ENCODE results near the gene PRRT1. TPM values are rescaled to one million over a fixed set of nuclear protein-coding genes. Genes with fewer than 3 reads are reported as not detected.

Gene PRRT1
- total RNA-seq, 1 experiment from 2014 or later: not detected

DNA sequence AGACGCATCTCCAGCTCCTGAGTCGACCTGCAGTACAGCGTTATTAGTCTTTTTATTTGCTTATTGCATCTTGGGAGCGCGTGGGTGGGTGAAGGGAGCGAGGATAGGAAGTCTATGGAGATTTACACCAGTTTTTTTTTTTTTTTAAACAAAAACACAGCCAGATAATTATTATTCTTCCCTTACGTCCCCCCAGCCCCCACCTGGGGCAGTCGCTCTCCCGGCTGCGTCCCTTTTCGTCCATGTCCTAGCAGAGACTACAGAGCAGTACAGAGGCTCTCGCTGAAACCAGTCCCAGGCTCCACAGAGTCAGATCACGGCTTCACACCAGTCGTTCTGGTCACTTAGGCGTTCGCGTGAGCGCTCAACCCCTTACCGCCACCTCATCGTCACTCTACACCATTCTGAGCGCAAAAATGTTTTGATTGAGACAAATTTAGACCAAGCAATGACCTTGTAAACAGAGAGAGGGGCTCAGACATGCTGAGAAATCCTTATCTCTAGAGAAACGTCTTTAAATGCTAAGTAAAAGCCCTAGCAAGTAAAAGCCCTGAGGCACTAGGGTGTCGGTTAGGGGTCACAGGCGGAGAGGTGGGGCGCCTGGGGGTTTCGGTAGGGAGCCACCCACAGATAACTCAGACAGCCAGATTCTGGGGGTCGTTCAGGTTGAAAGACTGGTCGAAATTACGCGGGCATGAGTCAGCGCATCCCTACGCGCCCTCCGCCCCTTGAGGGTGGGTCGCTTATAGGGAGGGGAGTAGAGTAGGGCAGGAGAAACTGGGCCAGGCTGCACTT is 1.2 kb upstream of the PRRT1 start:
- H3K79me2 ChIP-seq (ENCODE audit: low read length): peaks cover 29% of the 10 kb centered on the region
- no peaks in the 10 kb centered on the region for H3K9me2 ChIP-seq (replicated peaks; ENCODE audit: low read length)
- H3K4me3 ChIP-seq (ENCODE audit: low read length): peak overlapping the region; percentile 96
- no TSS peak for BruUV-seq (replicated peaks)
- no peaks in the 10 kb centered on the region for H3K27me3 ChIP-seq (ENCODE audit: low read length)
- ChIA-PET POLR2A (ENCODE audit: unreplicated experiment) (no interaction called here), CTCF (no interaction called here)
- H3K9me3 ChIP-seq (ENCODE audit: low read length): no peaks in the 10 kb centered on the region
- H3K4me1 ChIP-seq (ENCODE audit: insufficient read depth, low read length): peaks cover 12% of the 10 kb centered on the region
- peak overlapping the region; percentile 95 for H3K4me2 ChIP-seq (ENCODE audit: low read length)
- ATAC-seq (peak; percentile 16; the same call in 1 of the 2 replicates), DNase-seq (peak; percentile 36)
- H4K20me1 ChIP-seq (ENCODE audit: low read length): no peaks in the 10 kb centered on the region
- intact Hi-C loops (cut with micrococcal nuclease): no loop called here
- H2AFZ ChIP-seq (ENCODE audit: low read length): peak overlapping the region; percentile 90; the same call in 1 of the 2 replicates
- no peak for TF ChIP-seq EZH2 (IDR thresholded peaks at IDR 0.05; ENCODE audit: low read length, unreplicated experiment)
- peaks cover 6% of the 10 kb centered on the region; the same call in 1 of the 2 replicates for H3K36me3 ChIP-seq (ENCODE audit: low read depth, low read length)
- H3K9ac ChIP-seq (ENCODE audit: low read length): peak overlapping the region; percentile 94
- peak overlapping the region; percentile 85 for H3K27ac ChIP-seq (ENCODE audit: low read length)
- no peaks in the 10 kb centered on the region for H3F3A ChIP-seq (ENCODE audit: low read length, unreplicated experiment)

DNA sequence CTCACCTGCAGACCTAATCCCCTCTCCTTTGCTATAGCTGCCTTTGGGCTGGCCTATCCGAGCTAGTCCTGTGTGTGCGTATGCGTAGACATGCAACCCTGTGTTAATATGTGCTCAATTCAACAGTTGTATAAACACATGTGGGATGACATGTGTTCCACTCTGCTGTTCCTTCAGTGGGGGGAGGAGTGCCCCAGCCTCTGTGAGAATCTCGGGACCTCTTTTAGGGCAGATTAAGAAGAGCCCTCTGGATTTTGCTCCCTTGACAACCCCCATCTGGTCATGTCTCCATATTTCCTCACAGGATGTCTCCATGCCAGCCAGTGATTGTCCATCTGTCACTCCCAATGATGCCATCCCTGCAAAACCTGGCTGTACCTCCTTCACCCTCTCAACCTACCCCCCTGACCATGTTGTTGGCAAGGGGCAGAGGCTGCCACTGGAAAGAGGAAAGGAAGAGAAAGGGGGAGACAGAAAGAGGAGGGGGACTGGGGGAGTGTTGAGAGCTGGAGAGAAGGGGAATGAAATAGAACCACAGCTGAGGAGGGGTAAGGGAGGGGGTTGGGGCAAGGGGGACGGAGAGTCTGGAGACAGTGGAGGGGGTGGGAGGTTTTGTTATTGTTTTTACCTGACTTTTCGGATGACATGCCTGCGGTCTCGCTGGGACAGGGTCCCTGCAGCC is 417 bp downstream of the PRRT1 start:
- Histone ChIP-seq H3K4me3 (ENCODE audit: low read length) (no peak overlapping the region), H4K20me1 (ENCODE audit: low read length) (no peaks in the 10 kb centered on the region), H3K9me3 (ENCODE audit: low read length) (no peaks in the 10 kb centered on the region), H3K27ac (ENCODE audit: low read length) (no peak overlapping the region), H2AFZ (ENCODE audit: low read length) (no peak overlapping the region), H3K36me3 (ENCODE audit: low read depth, low read length) (no peaks in the 10 kb centered on the region), H3F3A (ENCODE audit: low read length, unreplicated experiment) (no peaks in the 10 kb centered on the region), H3K4me1 (ENCODE audit: insufficient read depth, low read length) (peaks cover 12% of the 10 kb centered on the region), H3K27me3 (ENCODE audit: low read length) (no peaks in the 10 kb centered on the region), H3K4me2 (ENCODE audit: low read length) (no peak overlapping the region), H3K79me2 (ENCODE audit: low read length) (peaks cover 23% of the 10 kb centered on the region), H3K9ac (ENCODE audit: low read length) (no peak overlapping the region), H3K9me2 (replicated peaks; ENCODE audit: low read length) (no peaks in the 10 kb centered on the region)
- DNase-seq: no peak
- intact Hi-C loops (cut with micrococcal nuclease): no loop called here
- BruUV-seq (replicated peaks): no TSS peak
- no peak for ATAC-seq
- CTCF ChIA-PET: no interaction called here
- TF ChIP-seq EZH2 (IDR thresholded peaks at IDR 0.05; ENCODE audit: low read length, unreplicated experiment) (no peak), EZH2phosphoT487 (IDR thresholded peaks at IDR 0.05; ENCODE audit: borderline replicate concordance, low read length) (no peak)
- TF ChIP-seq, protein P1, sequence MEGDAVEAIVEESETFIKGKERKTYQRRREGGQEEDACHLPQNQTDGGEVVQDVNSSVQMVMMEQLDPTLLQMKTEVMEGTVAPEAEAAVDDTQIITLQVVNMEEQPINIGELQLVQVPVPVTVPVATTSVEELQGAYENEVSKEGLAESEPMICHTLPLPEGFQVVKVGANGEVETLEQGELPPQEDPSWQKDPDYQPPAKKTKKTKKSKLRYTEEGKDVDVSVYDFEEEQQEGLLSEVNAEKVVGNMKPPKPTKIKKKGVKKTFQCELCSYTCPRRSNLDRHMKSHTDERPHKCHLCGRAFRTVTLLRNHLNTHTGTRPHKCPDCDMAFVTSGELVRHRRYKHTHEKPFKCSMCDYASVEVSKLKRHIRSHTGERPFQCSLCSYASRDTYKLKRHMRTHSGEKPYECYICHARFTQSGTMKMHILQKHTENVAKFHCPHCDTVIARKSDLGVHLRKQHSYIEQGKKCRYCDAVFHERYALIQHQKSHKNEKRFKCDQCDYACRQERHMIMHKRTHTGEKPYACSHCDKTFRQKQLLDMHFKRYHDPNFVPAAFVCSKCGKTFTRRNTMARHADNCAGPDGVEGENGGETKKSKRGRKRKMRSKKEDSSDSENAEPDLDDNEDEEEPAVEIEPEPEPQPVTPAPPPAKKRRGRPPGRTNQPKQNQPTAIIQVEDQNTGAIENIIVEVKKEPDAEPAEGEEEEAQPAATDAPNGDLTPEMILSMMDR (conservative IDR thresholded peaks at IDR 0.05; ENCODE audit: low read depth, low read length): no peak
- POLR2A ChIA-PET (ENCODE audit: unreplicated experiment): interaction anchor here (0.7 kb wide), 1 partner anchor 22 kb away, joined by 3 read pairs; no protein-coding TSS in a partner anchor

DNA sequence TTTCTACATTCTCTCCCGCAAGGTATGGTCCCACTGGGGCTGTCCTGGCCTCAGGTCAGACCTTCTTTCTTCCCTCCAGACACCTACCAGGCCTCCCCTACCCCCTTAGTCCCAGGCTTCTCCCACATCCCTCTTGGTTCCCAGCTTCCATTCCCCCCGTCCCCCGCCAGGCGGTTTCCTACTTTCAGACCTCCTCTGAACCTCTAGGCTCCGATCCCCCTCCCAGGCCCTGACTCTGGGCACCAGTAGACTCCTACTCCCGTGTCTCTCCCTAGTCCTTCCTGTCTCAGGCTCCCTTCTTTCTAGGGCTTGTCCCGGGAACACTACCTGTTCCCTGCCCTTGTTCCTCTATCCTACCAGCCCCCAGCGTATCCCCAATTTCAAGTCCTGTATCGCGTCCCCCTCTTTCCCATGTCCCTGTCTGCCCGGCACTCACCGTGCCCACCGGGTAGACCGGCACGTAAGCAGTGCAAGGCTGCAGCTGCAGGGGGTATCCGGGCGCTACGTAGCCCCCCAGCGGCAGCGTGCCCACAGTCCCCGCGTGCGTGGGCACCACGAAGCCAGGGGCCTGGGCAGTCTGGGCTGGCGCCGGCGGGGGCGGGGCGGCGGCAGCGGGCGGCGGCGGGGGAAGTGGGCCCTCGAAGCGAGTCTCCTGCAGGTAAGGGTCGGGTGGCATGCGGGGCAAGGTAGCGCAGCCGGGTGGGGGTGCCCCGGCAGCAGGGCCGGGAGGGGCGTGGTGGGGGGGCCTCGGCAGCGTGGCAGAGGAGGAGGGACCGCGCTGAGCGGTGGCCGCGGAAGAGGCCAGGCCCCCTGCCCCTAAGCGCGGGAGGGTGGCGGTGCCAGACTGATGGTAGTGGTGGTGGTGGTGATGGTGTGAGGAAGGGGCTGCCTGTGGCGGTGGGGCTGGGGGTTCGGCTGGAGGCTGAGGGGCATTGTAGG is 1.5 kb downstream of the PRRT1 start:
- no peaks in the 10 kb centered on the region for H3F3A ChIP-seq (ENCODE audit: low read length, unreplicated experiment)
- no peaks in the 10 kb centered on the region for H3K9me3 ChIP-seq (ENCODE audit: low read length)
- ATAC-seq (no peak), DNase-seq (no peak)
- H3K27me3 ChIP-seq (ENCODE audit: low read length): no peaks in the 10 kb centered on the region
- H3K79me2 ChIP-seq (ENCODE audit: low read length): peaks cover 13% of the 10 kb centered on the region
- ChIA-PET POLR2A (ENCODE audit: unreplicated experiment) (no interaction called here), CTCF (no interaction called here)
- no peak overlapping the region for H3K4me2 ChIP-seq (ENCODE audit: low read length)
- no peaks in the 10 kb centered on the region for H3K9me2 ChIP-seq (replicated peaks; ENCODE audit: low read length)
- BruUV-seq (replicated peaks): no TSS peak
- intact Hi-C loops (cut with micrococcal nuclease): no loop called here
- H3K4me1 ChIP-seq (ENCODE audit: insufficient read depth, low read length): peaks cover 10% of the 10 kb centered on the region
- H3K36me3 ChIP-seq (ENCODE audit: low read depth, low read length): no peaks in the 10 kb centered on the region
- no peak overlapping the region for H3K9ac ChIP-seq (ENCODE audit: low read length)
- no peak overlapping the region for H3K4me3 ChIP-seq (ENCODE audit: low read length)
- TF ChIP-seq EZH2 (IDR thresholded peaks at IDR 0.05; ENCODE audit: low read length, unreplicated experiment) (no peak), EZH2phosphoT487 (IDR thresholded peaks at IDR 0.05; ENCODE audit: borderline replicate concordance, low read length) (no peak)
- TF ChIP-seq, protein P1 (conservative IDR thresholded peaks at IDR 0.05; ENCODE audit: low read depth, low read length): no peak
- H3K27ac ChIP-seq (ENCODE audit: low read length): no peak overlapping the region
- H2AFZ ChIP-seq (ENCODE audit: low read length): no peak overlapping the region
- no peaks in the 10 kb centered on the region for H4K20me1 ChIP-seq (ENCODE audit: low read length)

Measured in PC-3 (cell line).